Karpas-422 (cell line): ENCODE results near the gene ZNF350. TPM values are rescaled to one million over a fixed set of nuclear protein-coding genes. Genes with fewer than 3 reads are reported as not detected.
"Not testable (repeated sequence)": the region's sequence is repeated elsewhere in the genome, so short reads cannot be mapped to it uniquely, and the experiment has no call there.

Source experiments
- DNase-seq: peaks from one replicate; pipeline ENCODE4 v3.0.0-alpha.2; 2015
- H2AFZ ChIP-seq: fragments of 200-600 bp; sonication (generic); 2 replicates; pipeline ENCODE4 v1.6.1; 2014; ENCODE audit warnings: antibody characterized with exemption, low read length, mixed read lengths
- H3K27ac ChIP-seq: fragments of 200-600 bp; sonication (generic); 2 replicates; pipeline ENCODE4 v1.5.1; 2014; ENCODE audit warnings: mild to moderate bottlenecking, low read length, moderate library complexity
- H3K27me3 ChIP-seq: fragments of 200-600 bp; sonication (generic); 2 replicates; pipeline ENCODE4 v1.6.1; 2014; ENCODE audit warnings: low read length, mixed read lengths
- H3K36me3 ChIP-seq: fragments of 200-600 bp; sonication (generic); 2 replicates; pipeline ENCODE4 v1.6.1; 2014; ENCODE audit warnings: low read length, mixed read lengths; ENCODE audit not compliant: insufficient read depth
- H3K4me1 ChIP-seq: fragments of 200-600 bp; sonication (generic); 2 replicates; pipeline ENCODE4 v1.6.1; 2014; ENCODE audit warnings: mild to moderate bottlenecking, low read length, mixed read lengths
- H3K4me2 ChIP-seq: fragments of 200-600 bp; sonication (generic); 2 replicates; pipeline ENCODE4 v1.6.1; 2014; ENCODE audit warnings: low read length, low read depth, mild to moderate bottlenecking; ENCODE audit not compliant: poor library complexity, severe bottlenecking
- H3K4me3 ChIP-seq: fragments of 200-600 bp; sonication (generic); 2 replicates; pipeline ENCODE4 v1.5.1; 2014; ENCODE audit warnings: mild to moderate bottlenecking, antibody characterized with exemption, low read length, mixed read lengths
- H3K79me2 ChIP-seq: fragments of 200-600 bp; sonication (generic); 2 replicates; pipeline ENCODE4 v1.6.1; 2014; ENCODE audit warnings: mild to moderate bottlenecking, low read length, mixed read lengths
- H3K9ac ChIP-seq: fragments of 200-600 bp; sonication (generic); 2 replicates; pipeline ENCODE4 v1.6.0; 2014; ENCODE audit warnings: low read length
- H3K9me2 ChIP-seq: fragments of 200-600 bp; sonication (generic), shearing (Covaris generic); replicated peaks from 2 replicates; pipeline ENCODE4 v1.6.0; 2014; ENCODE audit warnings: mild to moderate bottlenecking, low read length, moderate library complexity; ENCODE audit not compliant: insufficient read depth
- H3K9me3 ChIP-seq: fragments of 300-700, 200-600 bp; sonication (generic); 2 replicates; pipeline ENCODE4 v1.6.1; 2014; ENCODE audit warnings: low read length, mixed read lengths
- H4K20me1 ChIP-seq: fragments of 200-600 bp; sonication (generic); 2 replicates; pipeline ENCODE4 v1.6.1; 2014; ENCODE audit warnings: mild to moderate bottlenecking, antibody characterized with exemption, low read length, low read depth; ENCODE audit not compliant: insufficient read depth
- total RNA-seq: library from RNA; depleted of rRNA; stranded (reverse); fragments of >200 nt; shearing (Covaris generic); gene quantifications from 2 replicates; pipeline ENCODE4 v1.2.3, GENCODE V29; 2014; ENCODE audit warnings: low replicate concordance; rRNA removed

The ZNF350 gene
- 3.3 and 12.7 TPM in 2 replicates for total RNA-seq

- peaks cover 5% of the 10 kb centered on the region; the same call in 1 of the 2 replicates for H3K79me2 ChIP-seq
Measured at GRCh38 chr19:51986309-51987291, at the start of gene ZNF350. Gene ZNF350 (minus strand): TSS chr19:51986840. CDS start chr19:51974360, 12,480 bp downstream.

GRCh38 chr19:52034051-52034728 lies 47.5 kb upstream of the ZNF350 start:
- peaks cover 4% of the 10 kb centered on the region for H3K4me1 ChIP-seq
- H2AFZ ChIP-seq: no peak overlapping the region
- no peaks in the 10 kb centered on the region for H4K20me1 ChIP-seq
- DNase-seq: no peak
- peaks cover 76% of the 10 kb centered on the region for H3K9me3 ChIP-seq
- peaks cover 92% of the 10 kb centered on the region for H3K36me3 ChIP-seq
- no peaks in the 10 kb centered on the region for H3K9me2 ChIP-seq
- H3K4me2 ChIP-seq: no peak overlapping the region
- H3K27ac ChIP-seq: no peak overlapping the region
- no peak overlapping the region for H3K4me3 ChIP-seq
- peaks cover 10% of the 10 kb centered on the region for H3K79me2 ChIP-seq
- no peaks in the 10 kb centered on the region for H3K27me3 ChIP-seq
- no peak overlapping the region for H3K9ac ChIP-seq

More at GRCh38 chr19:51986309-51987291, at the start of gene ZNF350:
- Histone ChIP-seq H3K27me3 (no peaks in the 10 kb centered on the region), H3K9me3 (peaks cover 61% of the 10 kb centered on the region), H2AFZ (peak within 1 kb of the TSS; percentile 74), H3K36me3 (no peaks in the 10 kb centered on the region), H3K9ac (peak within 1 kb of the TSS; percentile 57), H3K4me2 (peak within 1 kb of the TSS; percentile 40), H3K9me2 (no peaks in the 10 kb centered on the region), H3K4me3 (peak within 1 kb of the TSS; percentile 67), H4K20me1 (no peaks in the 10 kb centered on the region), H3K4me1 (no peaks in the 10 kb centered on the region), H3K27ac (no peak within 1 kb of the TSS)
- peak; percentile 86 for DNase-seq

- Histone ChIP-seq H3K79me2 (peaks cover 54% of the 10 kb centered on the region), H2AFZ (peak overlapping the region; percentile 88), H3K27ac (peak overlapping the region; percentile 75), H3K4me1 (peaks cover 15% of the 10 kb centered on the region), H3K9ac (peak overlapping the region; percentile 78), H3K4me3 (peak overlapping the region; percentile 76), H3K9me2 (no peaks in the 10 kb centered on the region), H3K27me3 (no peaks in the 10 kb centered on the region), H3K36me3 (peaks cover 75% of the 10 kb centered on the region), H4K20me1 (no peaks in the 10 kb centered on the region), H3K4me2 (peak overlapping the region; percentile 97), H3K9me3 (peaks cover 58% of the 10 kb centered on the region)
- no peak for DNase-seq
Measured at GRCh38 chr19:52028780-52029123, 42.1 kb upstream of the ZNF350 start.

GRCh38 chr19:52028027-52028779 lies 41.6 kb upstream of the ZNF350 start, which contains the start of gene ZNF614:
Gene ZNF614 (minus strand): TSS chr19:52028379. CDS start chr19:52025745, 2,634 bp downstream.
- Histone ChIP-seq H3K9ac (peak within 1 kb of the TSS; percentile 78), H3K36me3 (peaks cover 75% of the 10 kb centered on the region)

GRCh38 chr19:52026255-52026990 lies 39.8 kb upstream of the ZNF350 start:
- not testable (repeated sequence) for H4K20me1 ChIP-seq, DNase-seq, H3K9ac ChIP-seq, H2AFZ ChIP-seq, H3K27ac ChIP-seq, H3K4me2 ChIP-seq, H3K4me3 ChIP-seq, H3K9me2 ChIP-seq, H3K27me3 ChIP-seq
- H3K4me1 ChIP-seq: peaks cover 15% of the 10 kb centered on the region
- H3K36me3 ChIP-seq: peaks cover 74% of the 10 kb centered on the region
- peaks cover 56% of the 10 kb centered on the region for H3K9me3 ChIP-seq
- H3K79me2 ChIP-seq: peaks cover 70% of the 10 kb centered on the region

More at GRCh38 chr19:52028027-52028779, 41.6 kb upstream of the ZNF350 start, which contains the start of gene ZNF614:
- peaks cover 59% of the 10 kb centered on the region for H3K79me2 ChIP-seq
- peaks cover 15% of the 10 kb centered on the region for H3K4me1 ChIP-seq
- peaks cover 58% of the 10 kb centered on the region for H3K9me3 ChIP-seq
- peak; percentile 97 for DNase-seq
- peak within 1 kb of the TSS; percentile 88 for H2AFZ ChIP-seq
- no peaks in the 10 kb centered on the region for H3K27me3 ChIP-seq
- H3K4me3 ChIP-seq: peak within 1 kb of the TSS; percentile 76
- H3K9me2 ChIP-seq: no peaks in the 10 kb centered on the region
- no peaks in the 10 kb centered on the region for H4K20me1 ChIP-seq
- peak within 1 kb of the TSS; percentile 97 for H3K4me2 ChIP-seq
- H3K27ac ChIP-seq: peak within 1 kb of the TSS; percentile 75

GRCh38 chr19:52024478-52024877 lies 37.8 kb upstream of the ZNF350 start:
- not testable (repeated sequence) for H3K4me3 ChIP-seq, H3K27me3 ChIP-seq, H3K9ac ChIP-seq, H3K4me2 ChIP-seq, H2AFZ ChIP-seq, H3K27ac ChIP-seq, H4K20me1 ChIP-seq, H3K9me2 ChIP-seq, DNase-seq
- Histone ChIP-seq H3K9me3 (peaks cover 57% of the 10 kb centered on the region), H3K36me3 (peaks cover 75% of the 10 kb centered on the region), H3K4me1 (peaks cover 14% of the 10 kb centered on the region), H3K79me2 (peaks cover 77% of the 10 kb centered on the region)

GRCh38 chr19:52022193-52022592 lies 35.6 kb upstream of the ZNF350 start:
- Histone ChIP-seq H3K27ac (no peak overlapping the region), H3K36me3 (peaks cover 95% of the 10 kb centered on the region), H3K9ac (no peak overlapping the region), H3K79me2 (peaks cover 63% of the 10 kb centered on the region), H3K9me3 (peaks cover 70% of the 10 kb centered on the region), H3K27me3 (no peaks in the 10 kb centered on the region), H3K9me2 (no peaks in the 10 kb centered on the region), H3K4me2 (no peak overlapping the region), H2AFZ (no peak overlapping the region), H3K4me3 (no peak overlapping the region), H4K20me1 (no peaks in the 10 kb centered on the region), H3K4me1 (peaks cover under 1% of the 10 kb centered on the region)
- DNase-seq: no peak
